GM23338 (cell line): ENCODE results near the gene CHMP5. TPM values are rescaled to one million over a fixed set of nuclear protein-coding genes. Genes with fewer than 3 reads are reported as not detected.

Source experiments
- ATAC-seq: fragments of 200-7000 bp; cut with Tn5 transposase; 3 replicates; pipeline ENCODE4 v1.9.1; 2020
- DNase-seq: peaks from one replicate; pipeline ENCODE4 v3.0.0-alpha.2; 2015; ENCODE audit warnings: low spot score
- H2AFZ ChIP-seq: fragments of 200-600 bp; sonication (generic); 2 replicates; pipeline ENCODE4 v1.8.0; 2016; ENCODE audit warnings: antibody characterized with exemption, mild to moderate bottlenecking, moderate library complexity
- H3F3A ChIP-seq: fragments of 200-600 bp; sonication (generic); replicated peaks from 2 replicates; pipeline ENCODE4 v1.8.0; 2017; ENCODE audit warnings: antibody characterized with exemption, mixed run types, low read depth
- H3K27ac ChIP-seq: fragments of 200-600 bp; sonication (generic); 2 replicates; pipeline ENCODE4 v1.6.1; 2016; ENCODE audit warnings: low read depth
- H3K27me3 ChIP-seq: fragments of 200-600 bp; sonication (generic); 2 replicates; pipeline ENCODE4 v1.8.0; 2016; ENCODE audit warnings: mild to moderate bottlenecking, mixed run types, moderate library complexity; ENCODE audit not compliant: insufficient read depth
- H3K36me3 ChIP-seq: fragments of 200-600 bp; sonication (generic); 2 replicates; pipeline ENCODE4 v1.8.0; 2016; ENCODE audit warnings: mild to moderate bottlenecking; ENCODE audit not compliant: insufficient read depth
- H3K4me1 ChIP-seq: fragments of 200-600 bp; sonication (generic); 2 replicates; pipeline ENCODE4 v1.8.0; 2016; ENCODE audit warnings: mild to moderate bottlenecking, moderate library complexity; ENCODE audit not compliant: insufficient read depth
- H3K4me2 ChIP-seq: fragments of 200-600 bp; sonication (generic); 2 replicates; pipeline ENCODE4 v1.7.1; 2017; ENCODE audit warnings: mixed run types
- H3K4me3 ChIP-seq: fragments of 200-600 bp; sonication (generic); 2 replicates; pipeline ENCODE4 v1.6.1; 2016; ENCODE audit warnings: mixed run types
- H3K79me2 ChIP-seq: fragments of 200-600 bp; sonication (generic); replicated peaks from 2 replicates; pipeline ENCODE4 v1.8.0; 2017; ENCODE audit warnings: mild to moderate bottlenecking; ENCODE audit not compliant: insufficient read depth
- H3K9me2 ChIP-seq: fragments of 200-600 bp; sonication (generic); 2 replicates; pipeline ENCODE4 v1.8.0; 2017; ENCODE audit not compliant: insufficient read depth
- H4K20me1 ChIP-seq: fragments of 200-600 bp; sonication (generic); replicated peaks from 2 replicates; pipeline ENCODE4 v1.8.0; 2017; ENCODE audit warnings: mild to moderate bottlenecking; ENCODE audit not compliant: insufficient read depth
- H3K27ac Mint-ChIP-seq: 2 replicates; pipeline ENCODE4 v1.8.0; 2020; ENCODE audit warnings: inconsistent platforms, mild to moderate bottlenecking, moderate library complexity, mixed read lengths
- H3K27me3 Mint-ChIP-seq: 3 replicates; pipeline ENCODE4 v1.8.0; 2022; ENCODE audit warnings: low read depth, mild to moderate bottlenecking, moderate library complexity, mixed read lengths, inconsistent platforms; ENCODE audit not compliant: insufficient read depth, poor library complexity
- H3K36me3 Mint-ChIP-seq: 3 replicates; pipeline ENCODE4 v1.8.0; 2021; ENCODE audit warnings: low read depth, mild to moderate bottlenecking, inconsistent platforms, moderate library complexity, mixed read lengths
- H3K4me1 Mint-ChIP-seq: 3 replicates; pipeline ENCODE4 v1.8.0; 2020; ENCODE audit warnings: mild to moderate bottlenecking, inconsistent platforms, mixed read lengths
- H3K4me3 Mint-ChIP-seq: 3 replicates; pipeline ENCODE4 v1.8.0; 2021; ENCODE audit warnings: moderate library complexity, mild to moderate bottlenecking, inconsistent platforms, mixed read lengths
- H3K9me3 Mint-ChIP-seq: 3 replicates; pipeline ENCODE4 v1.8.0; 2020; ENCODE audit warnings: moderate library complexity, mild to moderate bottlenecking, inconsistent platforms, mixed read lengths
- CREB1 ChIP-seq: fragments of 250-450 bp; sonication (Bioruptor Pico); IDR thresholded peaks from 2 replicates; pipeline ENCODE4 v1.5.0; 2020; ENCODE audit warnings: low read depth, mild to moderate bottlenecking, moderate library complexity
- EZH2 ChIP-seq: fragments of 200-600 bp; sonication (generic); IDR thresholded peaks from one replicate; pipeline ENCODE4 v1.8.0; 2017; ENCODE audit warnings: antibody characterized with exemption, mild to moderate bottlenecking, low read depth; ENCODE audit not compliant: unreplicated experiment
- EZH2phosphoT487 ChIP-seq: fragments of 200-600 bp; sonication (generic); IDR thresholded peaks from one replicate; pipeline ENCODE4 v1.8.1; 2018; ENCODE audit warnings: antibody characterized with exemption; ENCODE audit not compliant: unreplicated experiment
- JUNB ChIP-seq: IDR thresholded peaks from one replicate; pipeline ENCODE4 v1.6.1; 2016; ENCODE audit warnings: antibody characterized with exemption; ENCODE audit not compliant: unreplicated experiment
- NANOG ChIP-seq: IDR thresholded peaks from 2 replicates; pipeline ENCODE4 v1.6.1; 2016; ENCODE audit warnings: antibody characterized with exemption, borderline replicate concordance
- POLR2AphosphoS5 ChIP-seq: IDR thresholded peaks from 2 replicates; pipeline ENCODE4 v1.6.1; 2016; ENCODE audit warnings: antibody characterized with exemption, low read depth
- STAT1 ChIP-seq: IDR thresholded peaks from one replicate; pipeline ENCODE4 v1.6.1; 2016; ENCODE audit warnings: antibody characterized with exemption; ENCODE audit not compliant: unreplicated experiment
- ZNF114 ChIP-seq: fragments of 250-450 bp; sonication (Bioruptor Pico); IDR thresholded peaks from 2 replicates; pipeline ENCODE4 v1.5.0; 2020; ENCODE audit warnings: mild to moderate bottlenecking, moderate library complexity
- ZNF331 ChIP-seq: fragments of 250-450 bp; sonication (Bioruptor Pico); IDR thresholded peaks from 2 replicates; pipeline ENCODE4 v1.5.0; 2020; ENCODE audit warnings: low read depth, mild to moderate bottlenecking, moderate library complexity
- polyA plus RNA-seq: library from polyadenylated mRNA; unstranded; fragments of >200 nt; fragmentation: Nextera tagmentation; extraction: Ambion mirVana; gene quantifications from 2 replicates; pipeline ENCODE4 v1.2.1, GENCODE V29; 2016
- total RNA-seq: library from RNA; depleted of rRNA; stranded (reverse); fragments of >200 nt; shearing (Covaris generic); gene quantifications from 2 replicates; pipeline ENCODE4 v1.2.3, GENCODE V29; 2014
- TF ChIP-seq, protein P1 (sequence below): fragments of 250-450 bp; sonication (Bioruptor Pico); IDR thresholded peaks from 2 replicates; pipeline ENCODE4 v1.5.0; 2020; ENCODE audit warnings: mild to moderate bottlenecking, moderate library complexity
- TF ChIP-seq, protein P2 (sequence below): IDR thresholded peaks from 2 replicates; pipeline ENCODE4 v1.6.1; 2016; ENCODE audit warnings: antibody characterized with exemption
- TF ChIP-seq, protein P3 (sequence below), 2 experiments: fragments of 200-600 bp in 1 of 2; sonication (generic) in 1 of 2; conservative IDR thresholded peaks; 2 replicates each; pipeline versions ENCODE4 v1.5.1 to v1.6.1; 2016 to 2017; ENCODE audit warnings: antibody characterized with exemption in 2 of 2, low read depth in 2 of 2, mild to moderate bottlenecking in 2 of 2, moderate library complexity in 1 of 2
- TF ChIP-seq, protein P4 (sequence below): IDR thresholded peaks from one replicate; pipeline ENCODE4 v1.6.1; 2018; ENCODE audit warnings: antibody characterized with exemption; ENCODE audit not compliant: unreplicated experiment

Gene CHMP5
- total and polyA plus RNA-seq, 2 experiments from 2014 or later = 30.9 to 77.8 TPM

DNA sequence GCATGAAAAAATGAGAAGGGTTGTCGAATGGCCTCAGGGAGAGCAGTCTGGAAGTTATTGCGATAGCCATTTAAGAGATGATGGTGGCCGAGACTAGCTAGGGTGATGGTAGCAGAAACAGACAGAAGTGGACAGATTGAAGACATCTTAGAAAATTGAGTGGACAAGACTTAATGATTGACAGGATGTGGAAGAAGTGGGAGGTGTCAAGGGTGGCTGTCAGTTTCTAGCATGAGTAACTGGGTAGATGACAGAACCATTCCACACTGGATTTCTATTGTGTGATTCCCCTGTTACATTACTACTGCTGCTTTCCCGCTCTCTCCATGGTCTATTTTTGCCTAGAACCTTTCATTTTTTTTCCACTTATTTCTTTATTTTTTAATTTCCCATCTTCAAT, 12.6 kb downstream of the CHMP5 start:
- peaks cover 36% of the 10 kb centered on the region for H3K36me3 Mint-ChIP-seq
- Histone ChIP-seq H3K79me2 (peaks cover 9% of the 10 kb centered on the region), H3K27ac (no peak overlapping the region)

More for the DNA sequence above, 12.6 kb downstream of the CHMP5 start:
- no peaks in the 10 kb centered on the region for H3K9me2 ChIP-seq
- no peaks in the 10 kb centered on the region for H4K20me1 ChIP-seq
- Mint-ChIP-seq H3K9me3 (no peaks in the 10 kb centered on the region), H3K4me1 (no peaks in the 10 kb centered on the region), H3K27ac (no peak overlapping the region), H3K27me3 (peaks cover 4% of the 10 kb centered on the region), H3K4me3 (no peak overlapping the region)
- DNase-seq = no peak
- peaks cover 31% of the 10 kb centered on the region for H3K36me3 ChIP-seq
- no peak overlapping the region for H3K4me2 ChIP-seq
- H3K4me3 ChIP-seq = no peak overlapping the region
- H3F3A ChIP-seq = no peaks in the 10 kb centered on the region
- no peak overlapping the region for H2AFZ ChIP-seq
- ATAC-seq = no peak
- H3K27me3 ChIP-seq = no peaks in the 10 kb centered on the region
- no peaks in the 10 kb centered on the region for H3K4me1 ChIP-seq
- TF ChIP-seq EZH2 (no peak), CREB1 (no peak), ZNF114 (CRISPR knock-in tag) (no peak), NANOG (no peak), ZNF331 (no peak), STAT1 (no peak), JUNB (no peak), EZH2phosphoT487 (no peak), POLR2AphosphoS5 (no peak)
- TF ChIP-seq, protein P1, sequence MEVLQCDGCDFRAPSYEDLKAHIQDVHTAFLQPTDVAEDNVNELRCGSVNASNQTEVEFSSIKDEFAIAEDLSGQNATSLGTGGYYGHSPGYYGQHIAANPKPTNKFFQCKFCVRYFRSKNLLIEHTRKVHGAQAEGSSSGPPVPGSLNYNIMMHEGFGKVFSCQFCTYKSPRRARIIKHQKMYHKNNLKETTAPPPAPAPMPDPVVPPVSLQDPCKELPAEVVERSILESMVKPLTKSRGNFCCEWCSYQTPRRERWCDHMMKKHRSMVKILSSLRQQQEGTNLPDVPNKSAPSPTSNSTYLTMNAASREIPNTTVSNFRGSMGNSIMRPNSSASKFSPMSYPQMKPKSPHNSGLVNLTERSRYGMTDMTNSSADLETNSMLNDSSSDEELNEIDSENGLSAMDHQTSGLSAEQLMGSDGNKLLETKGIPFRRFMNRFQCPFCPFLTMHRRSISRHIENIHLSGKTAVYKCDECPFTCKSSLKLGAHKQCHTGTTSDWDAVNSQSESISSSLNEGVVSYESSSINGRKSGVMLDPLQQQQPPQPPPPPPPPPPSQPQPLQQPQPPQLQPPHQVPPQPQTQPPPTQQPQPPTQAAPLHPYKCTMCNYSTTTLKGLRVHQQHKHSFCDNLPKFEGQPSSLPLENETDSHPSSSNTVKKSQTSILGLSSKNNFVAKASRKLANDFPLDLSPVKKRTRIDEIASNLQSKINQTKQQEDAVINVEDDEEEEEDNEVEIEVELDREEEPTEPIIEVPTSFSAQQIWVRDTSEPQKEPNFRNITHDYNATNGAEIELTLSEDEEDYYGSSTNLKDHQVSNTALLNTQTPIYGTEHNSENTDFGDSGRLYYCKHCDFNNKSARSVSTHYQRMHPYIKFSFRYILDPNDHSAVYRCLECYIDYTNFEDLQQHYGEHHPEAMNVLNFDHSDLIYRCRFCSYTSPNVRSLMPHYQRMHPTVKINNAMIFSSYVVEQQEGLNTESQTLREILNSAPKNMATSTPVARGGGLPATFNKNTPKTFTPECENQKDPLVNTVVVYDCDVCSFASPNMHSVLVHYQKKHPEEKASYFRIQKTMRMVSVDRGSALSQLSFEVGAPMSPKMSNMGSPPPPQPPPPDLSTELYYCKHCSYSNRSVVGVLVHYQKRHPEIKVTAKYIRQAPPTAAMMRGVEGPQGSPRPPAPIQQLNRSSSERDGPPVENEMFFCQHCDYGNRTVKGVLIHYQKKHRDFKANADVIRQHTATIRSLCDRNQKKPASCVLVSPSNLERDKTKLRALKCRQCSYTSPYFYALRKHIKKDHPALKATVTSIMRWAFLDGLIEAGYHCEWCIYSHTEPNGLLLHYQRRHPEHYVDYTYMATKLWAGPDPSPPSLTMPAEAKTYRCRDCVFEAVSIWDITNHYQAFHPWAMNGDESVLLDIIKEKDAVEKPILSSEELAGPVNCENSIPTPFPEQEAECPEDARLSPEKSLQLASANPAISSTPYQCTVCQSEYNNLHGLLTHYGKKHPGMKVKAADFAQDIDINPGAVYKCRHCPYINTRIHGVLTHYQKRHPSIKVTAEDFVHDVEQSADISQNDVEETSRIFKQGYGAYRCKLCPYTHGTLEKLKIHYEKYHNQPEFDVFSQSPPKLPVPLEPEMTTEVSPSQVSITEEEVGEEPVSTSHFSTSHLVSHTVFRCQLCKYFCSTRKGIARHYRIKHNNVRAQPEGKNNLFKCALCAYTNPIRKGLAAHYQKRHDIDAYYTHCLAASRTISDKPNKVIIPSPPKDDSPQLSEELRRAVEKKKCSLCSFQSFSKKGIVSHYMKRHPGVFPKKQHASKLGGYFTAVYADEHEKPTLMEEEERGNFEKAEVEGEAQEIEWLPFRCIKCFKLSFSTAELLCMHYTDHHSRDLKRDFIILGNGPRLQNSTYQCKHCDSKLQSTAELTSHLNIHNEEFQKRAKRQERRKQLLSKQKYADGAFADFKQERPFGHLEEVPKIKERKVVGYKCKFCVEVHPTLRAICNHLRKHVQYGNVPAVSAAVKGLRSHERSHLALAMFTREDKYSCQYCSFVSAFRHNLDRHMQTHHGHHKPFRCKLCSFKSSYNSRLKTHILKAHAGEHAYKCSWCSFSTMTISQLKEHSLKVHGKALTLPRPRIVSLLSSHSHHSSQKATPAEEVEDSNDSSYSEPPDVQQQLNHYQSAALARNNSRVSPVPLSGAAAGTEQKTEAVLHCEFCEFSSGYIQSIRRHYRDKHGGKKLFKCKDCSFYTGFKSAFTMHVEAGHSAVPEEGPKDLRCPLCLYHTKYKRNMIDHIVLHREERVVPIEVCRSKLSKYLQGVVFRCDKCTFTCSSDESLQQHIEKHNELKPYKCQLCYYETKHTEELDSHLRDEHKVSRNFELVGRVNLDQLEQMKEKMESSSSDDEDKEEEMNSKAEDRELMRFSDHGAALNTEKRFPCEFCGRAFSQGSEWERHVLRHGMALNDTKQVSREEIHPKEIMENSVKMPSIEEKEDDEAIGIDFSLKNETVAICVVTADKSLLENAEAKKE = no peak
- TF ChIP-seq, protein P2, sequence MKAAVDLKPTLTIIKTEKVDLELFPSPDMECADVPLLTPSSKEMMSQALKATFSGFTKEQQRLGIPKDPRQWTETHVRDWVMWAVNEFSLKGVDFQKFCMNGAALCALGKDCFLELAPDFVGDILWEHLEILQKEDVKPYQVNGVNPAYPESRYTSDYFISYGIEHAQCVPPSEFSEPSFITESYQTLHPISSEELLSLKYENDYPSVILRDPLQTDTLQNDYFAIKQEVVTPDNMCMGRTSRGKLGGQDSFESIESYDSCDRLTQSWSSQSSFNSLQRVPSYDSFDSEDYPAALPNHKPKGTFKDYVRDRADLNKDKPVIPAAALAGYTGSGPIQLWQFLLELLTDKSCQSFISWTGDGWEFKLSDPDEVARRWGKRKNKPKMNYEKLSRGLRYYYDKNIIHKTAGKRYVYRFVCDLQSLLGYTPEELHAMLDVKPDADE = no peak
- TF ChIP-seq, protein P3, sequence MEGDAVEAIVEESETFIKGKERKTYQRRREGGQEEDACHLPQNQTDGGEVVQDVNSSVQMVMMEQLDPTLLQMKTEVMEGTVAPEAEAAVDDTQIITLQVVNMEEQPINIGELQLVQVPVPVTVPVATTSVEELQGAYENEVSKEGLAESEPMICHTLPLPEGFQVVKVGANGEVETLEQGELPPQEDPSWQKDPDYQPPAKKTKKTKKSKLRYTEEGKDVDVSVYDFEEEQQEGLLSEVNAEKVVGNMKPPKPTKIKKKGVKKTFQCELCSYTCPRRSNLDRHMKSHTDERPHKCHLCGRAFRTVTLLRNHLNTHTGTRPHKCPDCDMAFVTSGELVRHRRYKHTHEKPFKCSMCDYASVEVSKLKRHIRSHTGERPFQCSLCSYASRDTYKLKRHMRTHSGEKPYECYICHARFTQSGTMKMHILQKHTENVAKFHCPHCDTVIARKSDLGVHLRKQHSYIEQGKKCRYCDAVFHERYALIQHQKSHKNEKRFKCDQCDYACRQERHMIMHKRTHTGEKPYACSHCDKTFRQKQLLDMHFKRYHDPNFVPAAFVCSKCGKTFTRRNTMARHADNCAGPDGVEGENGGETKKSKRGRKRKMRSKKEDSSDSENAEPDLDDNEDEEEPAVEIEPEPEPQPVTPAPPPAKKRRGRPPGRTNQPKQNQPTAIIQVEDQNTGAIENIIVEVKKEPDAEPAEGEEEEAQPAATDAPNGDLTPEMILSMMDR (conservative IDR thresholded peaks at IDR 0.05; ENCODE audit: low read depth in 2 of 2) = no peak
- TF ChIP-seq, protein P4, sequence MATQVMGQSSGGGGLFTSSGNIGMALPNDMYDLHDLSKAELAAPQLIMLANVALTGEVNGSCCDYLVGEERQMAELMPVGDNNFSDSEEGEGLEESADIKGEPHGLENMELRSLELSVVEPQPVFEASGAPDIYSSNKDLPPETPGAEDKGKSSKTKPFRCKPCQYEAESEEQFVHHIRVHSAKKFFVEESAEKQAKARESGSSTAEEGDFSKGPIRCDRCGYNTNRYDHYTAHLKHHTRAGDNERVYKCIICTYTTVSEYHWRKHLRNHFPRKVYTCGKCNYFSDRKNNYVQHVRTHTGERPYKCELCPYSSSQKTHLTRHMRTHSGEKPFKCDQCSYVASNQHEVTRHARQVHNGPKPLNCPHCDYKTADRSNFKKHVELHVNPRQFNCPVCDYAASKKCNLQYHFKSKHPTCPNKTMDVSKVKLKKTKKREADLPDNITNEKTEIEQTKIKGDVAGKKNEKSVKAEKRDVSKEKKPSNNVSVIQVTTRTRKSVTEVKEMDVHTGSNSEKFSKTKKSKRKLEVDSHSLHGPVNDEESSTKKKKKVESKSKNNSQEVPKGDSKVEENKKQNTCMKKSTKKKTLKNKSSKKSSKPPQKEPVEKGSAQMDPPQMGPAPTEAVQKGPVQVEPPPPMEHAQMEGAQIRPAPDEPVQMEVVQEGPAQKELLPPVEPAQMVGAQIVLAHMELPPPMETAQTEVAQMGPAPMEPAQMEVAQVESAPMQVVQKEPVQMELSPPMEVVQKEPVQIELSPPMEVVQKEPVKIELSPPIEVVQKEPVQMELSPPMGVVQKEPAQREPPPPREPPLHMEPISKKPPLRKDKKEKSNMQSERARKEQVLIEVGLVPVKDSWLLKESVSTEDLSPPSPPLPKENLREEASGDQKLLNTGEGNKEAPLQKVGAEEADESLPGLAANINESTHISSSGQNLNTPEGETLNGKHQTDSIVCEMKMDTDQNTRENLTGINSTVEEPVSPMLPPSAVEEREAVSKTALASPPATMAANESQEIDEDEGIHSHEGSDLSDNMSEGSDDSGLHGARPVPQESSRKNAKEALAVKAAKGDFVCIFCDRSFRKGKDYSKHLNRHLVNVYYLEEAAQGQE = no peak
